Lung (tissue), 12 donors: ENCODE results near the gene ACACA. TPM values are rescaled to one million over a fixed set of nuclear protein-coding genes. Genes with fewer than 3 reads are reported as not detected.

ENCODE experiments used
- ATAC-seq: fragments of 200-7000 bp; cut with Tn5 transposase; one replicate; pipeline ENCODE4 v1.9.1; 2020; ENCODE audit warnings: moderate number of reproducible peaks; ENCODE audit not compliant: insufficient read depth, low FRiP score
- DNase-seq, 3 donors: peaks; one replicate each; pipeline ENCODE4 v3.0.0-alpha.2; 2013 to 2017
- H3K27ac ChIP-seq, 2 donors: one replicate each; pipeline ENCODE4 v1.5.1; 2013; ENCODE audit warnings: mild to moderate bottlenecking in 2 of 2, moderate library complexity in 2 of 2, control low read depth in 1 of 2, inconsistent platforms in 1 of 2, low read depth in 1 of 2, low read length in 1 of 2
- H3K27me3 ChIP-seq, 3 donors: one replicate each; pipeline ENCODE4 v1.5.1; 2013; ENCODE audit warnings: low read length in 2 of 3; ENCODE audit not compliant: control insufficient read depth in 3 of 3, insufficient read depth in 3 of 3
- H3K36me3 ChIP-seq, 4 donors: one replicate each; pipeline ENCODE4 v1.5.1; 2013; ENCODE audit warnings: low read length in 4 of 4, mild to moderate bottlenecking in 1 of 4, moderate library complexity in 1 of 4; ENCODE audit not compliant: control insufficient read depth in 4 of 4, insufficient read depth in 4 of 4
- H3K4me1 ChIP-seq, 5 donors: one replicate each; pipeline ENCODE4 v1.5.1; 2013; ENCODE audit warnings: low read length in 5 of 5, mild to moderate bottlenecking in 2 of 5, moderate library complexity in 1 of 5; ENCODE audit not compliant: control insufficient read depth in 5 of 5, insufficient read depth in 5 of 5
- H3K4me3 ChIP-seq: one replicate; pipeline ENCODE4 v1.5.1; 2013; ENCODE audit warnings: mild to moderate bottlenecking, control low read depth, moderate library complexity
- H3K9ac ChIP-seq, 2 donors: one replicate each; pipeline ENCODE4 v1.5.1; 2013; ENCODE audit warnings: low read length in 2 of 2, control low read depth in 1 of 2; ENCODE audit not compliant: insufficient read depth in 1 of 2
- H3K9me3 ChIP-seq, 4 donors: one replicate each; pipeline ENCODE4 v1.5.1; 2013; ENCODE audit warnings: low read length in 3 of 4, mild to moderate bottlenecking in 1 of 4, moderate library complexity in 1 of 4; ENCODE audit not compliant: control insufficient read depth in 4 of 4, insufficient read depth in 3 of 4
- CTCF ChIP-seq: IDR thresholded peaks from 2 replicates; pipeline ENCODE4 v1.5.1; 2012; ENCODE audit warnings: mild to moderate bottlenecking; ENCODE audit errors: control extremely low read depth, extremely low read depth
- WGBS, 2 donors: extraction: QIAGEN DNeasy Blood & Tissue Kit; methylation state at CpG; one replicate each; pipeline ENCODE4 v1.1.7; 2013; 5-methylcytosine and 5-hydroxymethylcytosine counted together
- polyA plus RNA-seq, 2 donors: library from polyadenylated mRNA; stranded (reverse); fragments of 200-250 nt; gene quantifications; one replicate each; pipeline ENCODE4 v1.2.1, GENCODE V29; 2013
- total RNA-seq, 2 donors: library from RNA; depleted of rRNA in 1 of 2; stranded (reverse); fragments of >200 nt in 1 of 2; gene quantifications; one replicate each; pipeline ENCODE4 v1.2.1, GENCODE V29; 2014 to 2021
- donor health status: control.
- donor health status: control.
- donor health status: Bipolar disorder and iron deficiency.
- donor health status: healthy.
- donor health status: DM: yes; HTN: yes; CAD: no.

The ACACA gene
- total and polyA plus RNA-seq, 4 donors = 26.0 to 111 (median 55.6) TPM

GRCh38 chr17:37273409-37274051 lies 133.1 kb downstream of the ACACA start:
- H3K27ac ChIP-seq = peak overlapping the region in 1 of 2 donors; percentile 67
- DNase-seq (peak; percentile 82 to 97 (median 96)), ATAC-seq (no peak)
- H3K4me1 ChIP-seq = peaks cover 0 to 16% (median 15%) of the 10 kb centered on the region in 5 donors
- TF ChIP-seq CTCF = no peak
- H3K27me3 ChIP-seq = no peaks in the 10 kb centered on the region
- no peaks in the 10 kb centered on the region for H3K9me3 ChIP-seq
- 47 to 48% methylated on average over 3 of the region's 3 CpGs for WGBS, 2 donors
- no peak overlapping the region for H3K4me3 ChIP-seq
- H3K9ac ChIP-seq = peak overlapping the region in 1 of 2 donors; percentile 11
- peaks cover 7 to 18% (median 7%) of the 10 kb centered on the region in 4 donors for H3K36me3 ChIP-seq

GRCh38 chr17:37265446-37266173 lies 141.0 kb downstream of the ACACA start:
- DNase-seq = no peak
- TF ChIP-seq CTCF = no peak
- Histone ChIP-seq H3K9me3 (peaks cover 0 to 10% (median 3%) of the 10 kb centered on the region in 4 donors), H3K27ac (no peak overlapping the region), H3K4me1 (no peaks in the 10 kb centered on the region), H3K4me3 (no peak overlapping the region), H3K9ac (no peak overlapping the region), H3K36me3 (peaks cover 17 to 38% (median 25%) of the 10 kb centered on the region in 4 donors), H3K27me3 (no peaks in the 10 kb centered on the region)
- WGBS, 2 donors = 96 to 98% methylated on average over 2 of the region's 2 CpGs
- ATAC-seq = no peak

GRCh38 chr17:37261286-37261685 lies 145.3 kb downstream of the ACACA start:
- no peak for DNase-seq
- 6 to 46% methylated on average over 1 of the region's 1 CpG for WGBS, 2 donors
- Histone ChIP-seq H3K4me3 (no peak overlapping the region), H3K36me3 (peaks cover 14 to 38% (median 22%) of the 10 kb centered on the region in 4 donors), H3K27me3 (no peaks in the 10 kb centered on the region), H3K4me1 (peaks cover 0 to 2% (median 0%) of the 10 kb centered on the region in 5 donors), H3K9ac (no peak overlapping the region), H3K27ac (no peak overlapping the region), H3K9me3 (peaks cover 0 to 10% (median 3%) of the 10 kb centered on the region in 4 donors)
- ATAC-seq = no peak
- TF ChIP-seq CTCF = no peak
